ENCODE results near the gene MAP2K4. TPM values are rescaled to one million over a fixed set of nuclear protein-coding genes. Genes with fewer than 3 reads are reported as not detected.

Gene MAP2K4
- total and polyA plus RNA-seq, 2 of the 8 experiments (the other 6 are each of a cell fraction or from before 2014, with no cell fraction given): 14.2 to 37.3 TPM

- no peak for TF ChIP-seq SIX5 (IDR thresholded peaks at IDR 0.05; ENCODE audit: low read depth, low read length)
- no peak for TF ChIP-seq SIRT6 (IDR thresholded peaks at IDR 0.05; ENCODE audit: low read length)
- no peak for TF ChIP-seq YY1 (IDR thresholded peaks at IDR 0.05; ENCODE audit: low read depth, low read length)
- TF ChIP-seq BACH1 (IDR thresholded peaks at IDR 0.05; ENCODE audit: low read length): no peak
- TF ChIP-seq SAP30 (IDR thresholded peaks at IDR 0.05; ENCODE audit: insufficient read depth, insufficient replicate concordance, low read length): no peak
- no peak for TF ChIP-seq SUZ12 (IDR thresholded peaks at IDR 0.05; ENCODE audit: low read length)
- no peak for TF ChIP-seq HDAC6 (IDR thresholded peaks at IDR 0.05; ENCODE audit: low read depth, low read length)
These were observed 53.7 kb downstream of the MAP2K4 start (continued) for GRCh38 chr17:12074346-12074745.
